HG03103 (cell line): ENCODE data around the gene MAST2.

Source experiments
- ATAC-seq: cut with Tn5 transposase; IDR thresholded peaks from one replicate; pipeline ENCODE4 v1.9.1; 2021; ENCODE audit warnings: low read depth; ENCODE audit not compliant: unreplicated experiment

The MAST2 gene

GRCh38 chr1:45803299-45803780 lies at the start of gene MAST2:
Gene MAST2, plus strand, starts transcription at chr1:45803612. Its CDS starts 284 bp downstream, at chr1:45803896.
- ATAC-seq = peak; percentile 88

- ATAC-seq = no peak
Observed at GRCh38 chr1:45755697-45756096, 47.7 kb upstream of the MAST2 start.

GRCh38 chr1:45762291-45762690 lies 41.1 kb upstream of the MAST2 start:
- ATAC-seq = no peak

- ATAC-seq = no peak
Observed at GRCh38 chr1:45765999-45766792, 37.2 kb upstream of the MAST2 start.

GRCh38 chr1:45767035-45767434 lies 36.4 kb upstream of the MAST2 start:
- no peak for ATAC-seq

GRCh38 chr1:45769261-45769932 lies 34.0 kb upstream of the MAST2 start:
- no peak for ATAC-seq

GRCh38 chr1:45772971-45773370 lies 30.4 kb upstream of the MAST2 start:
- no peak for ATAC-seq

GRCh38 chr1:45775794-45776193 lies 27.6 kb upstream of the MAST2 start:
- no peak for ATAC-seq

- ATAC-seq = no peak
Observed at GRCh38 chr1:45785583-45785982, 17.8 kb upstream of the MAST2 start.

- ATAC-seq = no peak
Observed at GRCh38 chr1:45787905-45788304, 15.5 kb upstream of the MAST2 start.

GRCh38 chr1:45789601-45790000 lies 13.8 kb upstream of the MAST2 start:
- no peak for ATAC-seq

- no peak for ATAC-seq
Observed at GRCh38 chr1:45792744-45793143, 10.7 kb upstream of the MAST2 start.

- ATAC-seq = no peak
Observed at GRCh38 chr1:45793942-45794604, 9.3 kb upstream of the MAST2 start.

- ATAC-seq = no peak
Observed at GRCh38 chr1:45796381-45796780, 7.0 kb upstream of the MAST2 start.

GRCh38 chr1:45796946-45797345 lies 6.5 kb upstream of the MAST2 start:
- ATAC-seq = no peak

- ATAC-seq = no peak
Observed at GRCh38 chr1:45800899-45801298, 2.5 kb upstream of the MAST2 start.

GRCh38 chr1:45802343-45803298 lies 791 bp upstream of the MAST2 start:
- no peak for ATAC-seq

GRCh38 chr1:45803781-45804668 lies 613 bp downstream of the MAST2 start:
- peak; percentile 21 for ATAC-seq

GRCh38 chr1:45804669-45804969 lies 1.2 kb downstream of the MAST2 start:
- ATAC-seq = no peak
